Cardiac fibroblast (primary cell): ENCODE data around the gene BARHL1.

Experiments
- DNase-seq, 2 donors: peaks; one replicate each; pipeline versions ENCODE4 v3.0.0 to v3.0.0-alpha.2; 2010; ENCODE audit warnings: low read depth in 2 of 2
- H3K4me3 ChIP-seq, 2 donors: replicated peaks in 1 of 2; 1 replicate in 1 of 2; 2 replicates in 1 of 2; pipeline ENCODE4 v1.5.1; 2011; ENCODE audit warnings: low read depth in 2 of 2, low read length in 2 of 2, mild to moderate bottlenecking in 2 of 2, moderate library complexity in 1 of 2
- TF ChIP-seq, protein P1 (sequence below): IDR thresholded peaks from one replicate; pipeline ENCODE4 v1.5.1; 2011; ENCODE audit warnings: low read depth, mild to moderate bottlenecking, low read length, inconsistent platforms

BARHL1 gene

DNA sequence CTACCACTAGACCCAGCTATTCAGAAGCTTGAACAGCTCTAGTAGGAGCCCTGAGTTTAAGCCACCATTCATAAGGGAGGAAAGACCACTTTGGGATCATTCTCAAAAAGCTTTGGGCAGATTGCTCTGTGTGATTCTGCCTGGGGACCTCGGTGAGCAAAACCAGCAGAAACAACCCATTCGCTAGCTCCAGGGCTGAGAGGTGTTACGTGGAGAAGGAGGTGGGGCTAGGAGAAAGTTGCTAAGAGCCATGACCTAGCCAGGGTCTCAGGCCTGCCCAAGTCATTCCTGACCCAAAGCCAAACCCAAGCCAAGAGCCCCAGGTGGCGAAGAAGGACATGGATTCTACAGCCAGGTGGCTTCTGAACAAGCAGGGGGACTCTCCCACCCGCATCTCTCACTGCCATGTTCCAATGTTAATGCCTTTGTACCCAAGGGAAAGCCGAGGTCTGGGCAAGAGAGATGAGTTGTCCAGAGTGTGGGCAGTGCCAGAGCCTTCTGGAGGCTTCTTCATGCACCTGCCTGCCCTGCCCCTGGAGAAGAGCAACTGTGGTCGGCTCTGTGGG is 4.0 kb upstream of the BARHL1 start:
- TF ChIP-seq, protein P1, sequence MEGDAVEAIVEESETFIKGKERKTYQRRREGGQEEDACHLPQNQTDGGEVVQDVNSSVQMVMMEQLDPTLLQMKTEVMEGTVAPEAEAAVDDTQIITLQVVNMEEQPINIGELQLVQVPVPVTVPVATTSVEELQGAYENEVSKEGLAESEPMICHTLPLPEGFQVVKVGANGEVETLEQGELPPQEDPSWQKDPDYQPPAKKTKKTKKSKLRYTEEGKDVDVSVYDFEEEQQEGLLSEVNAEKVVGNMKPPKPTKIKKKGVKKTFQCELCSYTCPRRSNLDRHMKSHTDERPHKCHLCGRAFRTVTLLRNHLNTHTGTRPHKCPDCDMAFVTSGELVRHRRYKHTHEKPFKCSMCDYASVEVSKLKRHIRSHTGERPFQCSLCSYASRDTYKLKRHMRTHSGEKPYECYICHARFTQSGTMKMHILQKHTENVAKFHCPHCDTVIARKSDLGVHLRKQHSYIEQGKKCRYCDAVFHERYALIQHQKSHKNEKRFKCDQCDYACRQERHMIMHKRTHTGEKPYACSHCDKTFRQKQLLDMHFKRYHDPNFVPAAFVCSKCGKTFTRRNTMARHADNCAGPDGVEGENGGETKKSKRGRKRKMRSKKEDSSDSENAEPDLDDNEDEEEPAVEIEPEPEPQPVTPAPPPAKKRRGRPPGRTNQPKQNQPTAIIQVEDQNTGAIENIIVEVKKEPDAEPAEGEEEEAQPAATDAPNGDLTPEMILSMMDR, result no peak
- no peak for DNase-seq
- no peak overlapping the region for H3K4me3 ChIP-seq

DNA sequence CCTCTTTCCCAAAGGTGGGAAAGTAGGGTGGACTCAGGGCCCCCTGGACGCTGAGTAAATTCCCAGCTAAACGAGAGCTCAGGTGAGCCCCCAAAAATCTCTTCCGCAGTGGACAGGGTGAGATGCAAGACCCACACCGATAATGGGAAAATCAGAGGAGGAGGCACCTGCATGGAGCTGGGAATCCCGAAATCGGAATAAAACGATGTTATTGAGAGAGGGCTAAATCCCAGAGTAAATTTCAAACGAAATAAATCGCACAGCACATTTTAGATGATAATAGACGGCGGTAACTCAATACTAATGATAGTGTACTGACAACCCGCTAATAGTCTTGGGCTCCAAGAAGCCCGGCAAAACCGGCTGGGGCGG is 3.0 kb upstream of the BARHL1 start:
- TF ChIP-seq, protein P1, result no peak
- H3K4me3 ChIP-seq, result no peak overlapping the region
- no peak for DNase-seq

DNA sequence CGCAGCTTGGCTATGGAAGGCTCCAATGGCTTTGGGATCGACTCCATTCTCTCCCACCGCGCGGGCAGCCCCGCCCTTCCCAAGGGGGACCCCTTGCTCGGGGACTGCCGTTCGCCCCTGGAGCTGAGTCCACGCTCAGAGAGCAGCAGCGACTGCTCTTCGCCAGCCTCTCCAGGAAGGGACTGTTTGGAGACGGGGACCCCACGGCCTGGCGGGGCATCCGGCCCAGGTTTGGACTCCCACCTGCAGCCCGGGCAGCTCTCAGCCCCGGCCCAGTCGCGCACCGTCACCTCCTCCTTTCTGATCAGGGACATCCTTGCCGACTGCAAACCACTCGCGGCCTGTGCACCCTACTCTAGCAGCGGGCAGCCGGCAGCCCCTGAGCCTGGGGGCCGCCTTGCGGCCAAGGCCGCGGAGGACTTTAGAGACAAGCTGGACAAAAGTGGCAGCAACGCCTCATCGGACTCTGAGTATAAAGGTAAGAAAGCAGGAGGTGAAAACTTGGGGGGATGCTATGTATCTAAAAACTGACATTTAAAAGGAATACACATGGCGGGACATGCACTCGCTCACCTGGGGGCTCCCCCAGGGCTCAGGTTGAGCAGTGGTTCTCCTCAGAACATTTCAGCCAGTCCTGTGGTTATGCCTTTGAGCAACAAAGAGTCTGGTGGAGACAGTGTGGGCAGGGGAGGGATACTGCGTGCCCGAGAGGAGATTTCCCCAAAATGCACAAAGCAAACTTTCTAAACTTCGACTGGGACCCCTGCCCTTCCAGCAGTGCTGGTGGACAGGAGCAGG is 579 bp downstream of the BARHL1 start:
- no peak overlapping the region for H3K4me3 ChIP-seq
- no peak for DNase-seq
- TF ChIP-seq, protein P1, result no peak

DNA sequence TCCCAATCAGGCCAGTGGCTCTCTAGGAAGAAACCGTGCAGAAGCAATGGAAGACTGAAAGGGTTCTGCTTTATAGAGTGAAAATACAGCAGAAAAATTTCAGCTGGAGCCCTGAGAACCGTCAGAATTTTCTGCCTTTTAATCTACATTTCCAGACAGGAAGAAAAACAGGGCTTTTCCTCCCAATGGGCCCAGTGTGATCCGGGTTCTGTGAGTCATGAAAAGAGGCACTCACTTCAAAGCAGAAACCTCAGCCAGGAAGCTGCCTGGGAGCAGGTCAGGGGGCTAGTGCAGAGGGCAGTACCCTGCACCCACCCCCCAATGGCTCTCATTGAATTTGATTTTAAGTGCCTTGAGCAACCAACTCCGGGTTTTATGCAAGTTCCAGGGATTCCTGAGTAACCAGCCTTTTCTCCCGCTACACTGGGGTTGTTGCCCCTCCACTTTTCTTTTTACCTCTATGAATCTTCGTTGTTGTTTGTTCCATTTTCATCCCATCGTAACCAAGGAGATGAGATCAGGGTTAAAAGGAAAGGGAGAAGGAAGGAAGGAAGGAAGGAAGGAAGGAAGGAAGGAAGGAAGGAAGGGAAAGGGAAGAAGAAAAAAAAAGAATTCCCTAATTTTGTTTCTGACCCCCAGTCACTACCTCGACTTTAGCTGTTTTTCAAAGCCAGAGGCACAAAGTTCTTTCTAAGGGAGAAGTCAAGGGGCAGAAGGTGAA is 1.3 kb downstream of the BARHL1 start:
- DNase-seq, result no peak
- H3K4me3 ChIP-seq, result no peak overlapping the region
- TF ChIP-seq, protein P1, result no peak

DNA sequence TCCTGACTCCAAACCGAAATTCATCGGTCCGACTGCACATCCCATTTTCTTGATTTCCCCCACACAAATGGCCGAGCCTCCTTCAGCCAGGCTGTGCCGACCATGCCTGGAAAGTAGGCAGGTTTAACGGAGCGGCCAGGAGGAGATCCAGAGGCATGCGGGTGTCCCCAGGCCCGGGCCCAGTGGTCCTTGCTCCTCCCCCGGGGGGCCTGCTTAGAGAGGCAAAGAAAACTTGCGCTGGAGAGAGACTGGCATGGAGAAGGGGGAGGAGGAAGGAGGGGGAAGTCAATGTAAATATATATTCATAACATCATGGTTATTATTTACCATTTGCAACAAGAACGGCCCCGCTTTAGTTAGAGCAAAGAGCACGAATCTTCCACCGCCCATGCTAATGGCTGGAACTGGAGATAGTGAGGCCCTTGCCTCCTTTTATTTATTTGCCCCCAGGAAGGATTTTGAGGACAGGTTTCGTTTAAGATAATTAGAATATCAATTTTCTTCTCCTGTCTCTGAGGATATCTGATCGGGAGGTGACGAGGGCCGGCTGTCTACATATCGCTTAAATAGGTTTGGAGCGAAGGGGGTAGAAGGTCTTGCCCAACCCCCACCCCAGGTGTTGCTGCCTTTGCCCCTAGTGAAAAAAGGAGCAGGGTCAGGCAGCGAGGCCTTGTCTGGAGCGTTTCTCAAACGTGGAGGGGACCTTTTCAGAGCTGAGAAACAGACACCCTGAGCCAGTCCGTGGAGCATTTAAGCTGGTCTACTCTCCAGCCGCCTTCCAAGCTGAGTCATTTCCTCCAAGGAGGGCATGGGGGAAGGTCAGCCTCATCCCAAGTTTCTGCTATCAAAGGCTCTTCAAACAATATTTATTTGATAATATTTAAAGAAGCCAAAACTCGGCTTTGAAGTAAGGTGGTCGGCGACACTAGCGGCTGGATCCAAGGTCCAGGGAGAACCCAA is 2.5 kb downstream of the BARHL1 start:
- TF ChIP-seq, protein P1, result no peak
- no peak overlapping the region for H3K4me3 ChIP-seq
- peak; percentile 11 to 23 for DNase-seq
